ENCODE results near the gene C7orf25. TPM values are rescaled to one million over a fixed set of nuclear protein-coding genes. Genes with fewer than 3 reads are reported as not detected.

The C7orf25 gene
- total RNA-seq, 1 experiment from 2014 or later, result 10.0 TPM

- Histone ChIP-seq H3K27me3 (ENCODE audit: control insufficient read depth, insufficient read depth, low read length) (no peaks in the 10 kb centered on the region), H3K9me3 (ENCODE audit: control insufficient read depth, insufficient read depth, low read depth, low read length) (no peaks in the 10 kb centered on the region), H3K4me3 (ENCODE audit: low read depth in 2 of 2, low read length in 2 of 2) (no peak overlapping the region), H3K27ac (ENCODE audit: low read length) (no peak overlapping the region), H3K4me1 (ENCODE audit: control insufficient read depth, insufficient read depth, low read length) (no peaks in the 10 kb centered on the region), H3K36me3 (ENCODE audit: control insufficient read depth, insufficient read depth, low read length) (no peaks in the 10 kb centered on the region)
- ChIA-PET CTCF (interaction anchor here (0.7 kb wide), 1 partner anchor 571 kb away, joined by 16 read pairs; no protein-coding TSS in a partner anchor), POLR2A (no interaction called here)
- in situ Hi-C loops (cut with HindIII; ENCODE audit: low pct_unique_long_range_greater_than_20kb, low sequenced_read_pairs), result no loop called here
- TF ChIP-seq CTCF (IDR thresholded peaks at IDR 0.05) (no peak), TCF7L2 (IDR thresholded peaks at IDR 0.05; ENCODE audit: low read depth, low read length) (no peak), SIN3A (IDR thresholded peaks at IDR 0.05; ENCODE audit: borderline replicate concordance, insufficient read depth, low read depth, low read length) (no peak), POLR2AphosphoS5 (IDR thresholded peaks at IDR 0.05; ENCODE audit: low read depth, low read length) (no peak), REST (IDR thresholded peaks at IDR 0.05; ENCODE audit: insufficient read depth in 1 of 2, low read depth in 2 of 2, low read length in 1 of 2) (no peak)
- no TSS peak for BruUV-seq (replicated peaks)
- ATAC-seq (no peak), DNase-seq (ENCODE audit: low read depth, low spot score) (no peak)
- intact Hi-C loops (cut with micrococcal nuclease; ENCODE audit: unreplicated experiment), result no loop called here
Measured at GRCh38 chr7:42868480-42868879, 43.4 kb downstream of the C7orf25 start.

Other genes starting within 250 kb of the C7orf25 start
- 180 TPM for gene PSMA2, start 20.1 kb upstream of the C7orf25 start, total RNA-seq (2021; ENCODE audit: unreplicated experiment)
- 52.8 TPM for gene MRPL32, start 20.3 kb upstream of the C7orf25 start, total RNA-seq (2021; ENCODE audit: unreplicated experiment)
- 0.77 TPM for gene HECW1, start 200.6 kb upstream of the C7orf25 start, total RNA-seq (2021; ENCODE audit: unreplicated experiment)